Upper lobe of right lung (tissue), 1 donor: ENCODE measurements around the gene MORN5. TPM values are rescaled to one million over a fixed set of nuclear protein-coding genes. Genes with fewer than 3 reads are reported as not detected.

Source experiments
- ATAC-seq: fragments of 200-7000 bp; cut with Tn5 transposase; one replicate; pipeline ENCODE4 v1.9.1; 2020; ENCODE audit warnings: mild to moderate bottlenecking, moderate library complexity
- DNase-seq: peaks from one replicate; pipeline ENCODE4 v3.0.0-alpha.2; 2020
- H3K27ac ChIP-seq: fragments of 200-600 bp; one replicate; pipeline ENCODE4 v1.8.0; 2022
- H3K27me3 ChIP-seq: fragments of 200-600 bp; one replicate; pipeline ENCODE4 v1.8.0; 2022; ENCODE audit warnings: mild to moderate bottlenecking
- H3K36me3 ChIP-seq: fragments of 200-600 bp; one replicate; pipeline ENCODE4 v1.8.0; 2022
- H3K4me1 ChIP-seq: fragments of 200-600 bp; one replicate; pipeline ENCODE4 v1.8.0; 2022
- H3K4me3 ChIP-seq: fragments of 200-600 bp; one replicate; pipeline ENCODE4 v1.8.0; 2022; ENCODE audit warnings: mild to moderate bottlenecking
- H3K9me3 ChIP-seq: fragments of 200-600 bp; one replicate; pipeline ENCODE4 v1.8.0; 2022
- intact Hi-C: fragments of 100-400 bp; cut with DNase I; formaldehyde crosslinking; loops from one replicate; pipeline ENCODE4 v1.11.0; 2022
- long read RNA-seq: library from polyadenylated mRNA; unstranded; transcript quantifications from one replicate; pipeline ENCODE4 v2.0.0, GENCODE V29; 2021
- total RNA-seq: library from RNA; stranded (reverse); fragmentation: NEBNext Ultra II Directional; extraction: Animal tissue kit (Norgen Biotek cat#: 25700); gene quantifications from one replicate; pipeline ENCODE4 v1.2.1, GENCODE V29; 2021
- TF ChIP-seq, protein P1 (sequence below): fragments of 200-600 bp; IDR thresholded peaks from one replicate; pipeline ENCODE4 v1.8.0; 2022; ENCODE audit warnings: antibody characterized with exemption
- donor health status: DM: no; HTN: yes; CAD: no; lungs with severe emphysema.

MORN5 gene
- not detected for total RNA-seq
- long read RNA-seq: 0 reads

GRCh38 chr9:122159026-122159924, at the start of gene MORN5, which contains the start of gene NDUFA8:
Gene MORN5 (plus strand): TSS chr9:122159908. CDS start chr9:122159973, 65 bp downstream.
Gene NDUFA8 (minus strand): TSS chr9:122159779. CDS start chr9:122159677, 102 bp downstream.
- no peaks in the 10 kb centered on the region for H3K36me3 ChIP-seq
- H3K4me1 ChIP-seq: peaks cover 28% of the 10 kb centered on the region
- peak; percentile 98 for DNase-seq
- peak within 1 kb of the TSS; percentile 92 for H3K27ac ChIP-seq
- H3K9me3 ChIP-seq: peaks cover 4% of the 10 kb centered on the region
- ATAC-seq: peak; percentile 99
- H3K4me3 ChIP-seq: peak within 1 kb of the TSS; percentile 98
- H3K27me3 ChIP-seq: no peaks in the 10 kb centered on the region
- TF ChIP-seq, protein P1, sequence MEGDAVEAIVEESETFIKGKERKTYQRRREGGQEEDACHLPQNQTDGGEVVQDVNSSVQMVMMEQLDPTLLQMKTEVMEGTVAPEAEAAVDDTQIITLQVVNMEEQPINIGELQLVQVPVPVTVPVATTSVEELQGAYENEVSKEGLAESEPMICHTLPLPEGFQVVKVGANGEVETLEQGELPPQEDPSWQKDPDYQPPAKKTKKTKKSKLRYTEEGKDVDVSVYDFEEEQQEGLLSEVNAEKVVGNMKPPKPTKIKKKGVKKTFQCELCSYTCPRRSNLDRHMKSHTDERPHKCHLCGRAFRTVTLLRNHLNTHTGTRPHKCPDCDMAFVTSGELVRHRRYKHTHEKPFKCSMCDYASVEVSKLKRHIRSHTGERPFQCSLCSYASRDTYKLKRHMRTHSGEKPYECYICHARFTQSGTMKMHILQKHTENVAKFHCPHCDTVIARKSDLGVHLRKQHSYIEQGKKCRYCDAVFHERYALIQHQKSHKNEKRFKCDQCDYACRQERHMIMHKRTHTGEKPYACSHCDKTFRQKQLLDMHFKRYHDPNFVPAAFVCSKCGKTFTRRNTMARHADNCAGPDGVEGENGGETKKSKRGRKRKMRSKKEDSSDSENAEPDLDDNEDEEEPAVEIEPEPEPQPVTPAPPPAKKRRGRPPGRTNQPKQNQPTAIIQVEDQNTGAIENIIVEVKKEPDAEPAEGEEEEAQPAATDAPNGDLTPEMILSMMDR: no peak
- intact Hi-C loops: no loop called here

- intact Hi-C loops: no loop called here
- no peaks in the 10 kb centered on the region for H3K27me3 ChIP-seq
These were observed 49.4 kb upstream of the MORN5 start for GRCh38 chr9:122110100-122110833.

DNA sequence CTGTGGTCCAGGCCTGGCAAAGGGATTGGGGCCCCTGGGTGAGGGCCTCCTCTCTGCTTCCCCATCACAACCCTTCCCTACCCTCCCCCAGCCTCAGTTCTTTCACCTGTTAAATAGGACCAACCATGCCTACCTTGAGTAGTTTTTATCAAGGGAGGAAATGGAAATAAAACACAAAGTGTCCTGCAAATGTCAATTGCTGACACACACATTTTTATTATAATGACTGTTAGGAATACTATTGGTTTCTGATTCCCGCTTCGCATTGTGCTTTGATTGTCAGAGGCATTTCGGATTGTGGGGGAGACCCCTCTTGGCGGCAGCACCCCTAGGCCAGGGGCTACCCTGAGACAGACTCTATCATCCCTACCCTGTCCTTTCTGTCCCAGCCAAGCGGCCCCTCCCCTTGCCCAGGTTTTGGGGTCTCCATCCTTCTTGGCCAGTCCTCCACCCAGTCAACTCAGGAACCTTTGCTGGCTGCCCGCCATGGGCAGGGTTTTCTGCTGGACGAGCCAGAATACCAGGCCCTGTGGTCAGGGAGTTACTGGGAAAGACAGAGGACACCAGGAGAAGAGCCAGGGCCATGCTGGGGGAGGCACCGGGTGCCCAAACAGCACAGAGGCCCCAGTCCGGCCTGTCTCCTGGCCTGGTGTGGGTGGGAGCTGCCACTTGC, 48.2 kb upstream of the MORN5 start:
- H3K4me1 ChIP-seq: no peaks in the 10 kb centered on the region
- TF ChIP-seq, protein P1: no peak
- no peak overlapping the region for H3K27ac ChIP-seq
- intact Hi-C loops: no loop called here
- H3K27me3 ChIP-seq: no peaks in the 10 kb centered on the region
- DNase-seq (no peak), ATAC-seq (no peak)
- H3K36me3 ChIP-seq: no peaks in the 10 kb centered on the region
- H3K9me3 ChIP-seq: no peaks in the 10 kb centered on the region
- no peak overlapping the region for H3K4me3 ChIP-seq

More at GRCh38 chr9:122110100-122110833, 49.4 kb upstream of the MORN5 start:
- Histone ChIP-seq H3K4me3 (no peak overlapping the region), H3K9me3 (no peaks in the 10 kb centered on the region), H3K36me3 (no peaks in the 10 kb centered on the region), H3K27ac (no peak overlapping the region), H3K4me1 (no peaks in the 10 kb centered on the region)
- ATAC-seq (no peak), DNase-seq (no peak)
- TF ChIP-seq, protein P1: no peak

DNA sequence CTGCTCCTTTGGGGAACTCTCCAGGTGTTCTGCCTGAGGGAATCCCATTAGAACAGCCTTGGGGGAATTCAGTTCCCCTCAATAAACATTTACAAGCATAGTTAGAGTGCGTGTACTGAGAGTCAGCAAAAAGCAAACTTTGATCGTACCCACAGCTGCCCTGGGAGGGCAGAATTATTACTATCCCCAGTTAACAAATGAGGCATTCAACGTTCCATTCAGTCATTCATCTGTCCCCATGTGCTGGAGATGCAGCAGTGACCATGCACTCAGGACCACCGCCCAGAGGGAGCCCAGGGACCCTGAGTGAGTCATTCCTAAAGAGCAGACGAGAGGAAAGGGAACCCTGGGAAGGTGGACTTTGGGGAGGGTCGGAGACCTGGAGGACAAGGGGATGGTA, 47.5 kb upstream of the MORN5 start:
- H3K4me3 ChIP-seq: no peak overlapping the region
- no peaks in the 10 kb centered on the region for H3K36me3 ChIP-seq
- no peak overlapping the region for H3K27ac ChIP-seq
- intact Hi-C loops: no loop called here
- DNase-seq (no peak), ATAC-seq (no peak)
- H3K27me3 ChIP-seq: no peaks in the 10 kb centered on the region
- H3K9me3 ChIP-seq: no peaks in the 10 kb centered on the region
- TF ChIP-seq, protein P1: no peak
- no peaks in the 10 kb centered on the region for H3K4me1 ChIP-seq

DNA sequence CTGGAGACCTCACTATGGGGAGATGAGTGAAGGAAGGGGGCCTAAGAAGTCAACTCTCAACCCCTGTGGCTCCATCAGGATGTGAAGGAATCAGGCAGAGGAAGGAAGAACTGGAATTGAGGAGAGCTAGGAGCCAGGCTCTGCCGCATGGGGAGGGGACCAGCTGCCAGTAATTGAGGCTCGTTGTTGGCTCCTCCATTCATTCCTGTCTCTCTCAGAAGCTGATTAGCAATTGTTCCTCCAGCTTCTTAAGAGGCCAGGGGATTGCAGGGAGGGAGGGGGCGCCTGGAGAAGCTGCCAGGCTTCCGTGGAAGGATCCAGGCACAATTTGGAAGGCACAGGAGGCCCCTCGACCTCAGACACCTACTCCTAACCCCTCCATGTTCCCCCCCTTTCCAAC, 46.1 kb upstream of the MORN5 start:
- no peaks in the 10 kb centered on the region for H3K27me3 ChIP-seq
- no peaks in the 10 kb centered on the region for H3K4me1 ChIP-seq
- TF ChIP-seq, protein P1: no peak
- no peak for DNase-seq
- no peaks in the 10 kb centered on the region for H3K36me3 ChIP-seq
- no peak overlapping the region for H3K4me3 ChIP-seq
- intact Hi-C loops: no loop called here
- no peak for ATAC-seq
- H3K27ac ChIP-seq: no peak overlapping the region
- no peaks in the 10 kb centered on the region for H3K9me3 ChIP-seq
